Progenitor cell of endocrine pancreas (in vitro differentiated cells): Measurements from ENCODE around the gene MPP1. TPM values are rescaled to one million over a fixed set of nuclear protein-coding genes. Genes with fewer than 3 reads are reported as not detected.

Source experiments
- DNase-seq: peaks from one replicate; pipeline ENCODE4 v3.0.0; 2021; ENCODE audit warnings: low spot score; ENCODE audit not compliant: unreplicated experiment
- H3K27ac Mint-ChIP-seq: 2 replicates; pipeline ENCODE4 v1.8.0; 2021; ENCODE audit warnings: mild to moderate bottlenecking, moderate library complexity, mixed read lengths
- H3K27me3 Mint-ChIP-seq: 2 replicates; pipeline ENCODE4 v1.8.0; 2021; ENCODE audit warnings: mixed read lengths
- H3K36me3 Mint-ChIP-seq: 2 replicates; pipeline ENCODE4 v1.8.0; 2022; ENCODE audit warnings: mixed read lengths; ENCODE audit not compliant: insufficient read depth
- H3K4me1 Mint-ChIP-seq: 2 replicates; pipeline ENCODE4 v1.8.0; 2021; ENCODE audit warnings: low read depth, mixed read lengths
- H3K4me3 Mint-ChIP-seq: 2 replicates; pipeline ENCODE4 v1.8.0; 2021; ENCODE audit warnings: low read depth, mild to moderate bottlenecking, moderate library complexity, mixed read lengths
- H3K9me3 Mint-ChIP-seq: 2 replicates; pipeline ENCODE4 v1.8.0; 2021; ENCODE audit warnings: low read depth, mixed read lengths
- total RNA-seq: library from RNA; stranded (reverse); gene quantifications from 2 replicates; pipeline ENCODE4 v1.2.1, GENCODE V29; 2021
- TF ChIP-seq, protein P1 (sequence below): fragments of 200-600 bp; sonication (generic); IDR thresholded peaks from one replicate; pipeline ENCODE4 v1.5.0; 2021; ENCODE audit warnings: antibody characterized with exemption, mild to moderate bottlenecking; ENCODE audit not compliant: unreplicated experiment

Gene MPP1
- total RNA-seq, 1 donor from 2014 or later, result 4.9 TPM

DNA sequence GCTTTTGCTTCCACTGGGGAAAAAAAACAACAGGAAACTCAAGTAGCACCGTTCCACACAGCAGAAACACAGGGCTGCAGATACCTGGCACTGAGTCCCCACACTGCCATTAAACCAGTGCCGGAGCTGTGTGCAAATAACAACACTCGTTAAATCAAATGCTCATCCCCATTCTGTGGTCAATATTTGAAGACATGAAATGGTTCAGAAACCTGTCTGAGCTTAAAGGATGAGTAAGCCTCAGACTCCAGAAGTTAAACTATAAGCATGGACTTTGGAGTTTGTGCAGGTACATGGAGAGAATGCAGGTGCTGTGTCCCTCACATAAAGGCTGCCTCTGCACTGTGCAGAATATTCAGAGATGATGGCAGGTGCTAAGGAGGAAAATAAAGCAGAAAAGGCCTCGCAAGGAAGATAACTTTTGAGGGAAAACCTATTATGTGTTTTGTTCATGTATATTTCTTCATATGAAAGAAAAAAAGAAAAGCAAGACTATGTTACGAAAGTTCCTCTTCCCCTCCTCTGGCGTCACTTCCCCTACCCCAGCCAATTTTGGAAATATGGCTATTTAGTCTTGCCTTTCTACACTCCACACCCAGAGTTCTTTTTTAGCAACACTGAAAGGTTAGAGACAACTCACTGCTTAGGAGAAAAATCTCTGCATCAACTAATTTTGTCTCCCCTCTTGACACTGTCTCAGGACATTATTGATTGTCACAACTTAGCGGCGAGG lies 4.6 kb downstream of the MPP1 start:
- Mint-ChIP-seq H3K36me3 (peaks cover 1% of the 10 kb centered on the region), H3K4me3 (no peak overlapping the region), H3K4me1 (peaks cover 16% of the 10 kb centered on the region), H3K27me3 (peaks cover 23% of the 10 kb centered on the region), H3K9me3 (peaks cover 7% of the 10 kb centered on the region), H3K27ac (no peak overlapping the region)
- DNase-seq, result no peak
- TF ChIP-seq, protein P1, sequence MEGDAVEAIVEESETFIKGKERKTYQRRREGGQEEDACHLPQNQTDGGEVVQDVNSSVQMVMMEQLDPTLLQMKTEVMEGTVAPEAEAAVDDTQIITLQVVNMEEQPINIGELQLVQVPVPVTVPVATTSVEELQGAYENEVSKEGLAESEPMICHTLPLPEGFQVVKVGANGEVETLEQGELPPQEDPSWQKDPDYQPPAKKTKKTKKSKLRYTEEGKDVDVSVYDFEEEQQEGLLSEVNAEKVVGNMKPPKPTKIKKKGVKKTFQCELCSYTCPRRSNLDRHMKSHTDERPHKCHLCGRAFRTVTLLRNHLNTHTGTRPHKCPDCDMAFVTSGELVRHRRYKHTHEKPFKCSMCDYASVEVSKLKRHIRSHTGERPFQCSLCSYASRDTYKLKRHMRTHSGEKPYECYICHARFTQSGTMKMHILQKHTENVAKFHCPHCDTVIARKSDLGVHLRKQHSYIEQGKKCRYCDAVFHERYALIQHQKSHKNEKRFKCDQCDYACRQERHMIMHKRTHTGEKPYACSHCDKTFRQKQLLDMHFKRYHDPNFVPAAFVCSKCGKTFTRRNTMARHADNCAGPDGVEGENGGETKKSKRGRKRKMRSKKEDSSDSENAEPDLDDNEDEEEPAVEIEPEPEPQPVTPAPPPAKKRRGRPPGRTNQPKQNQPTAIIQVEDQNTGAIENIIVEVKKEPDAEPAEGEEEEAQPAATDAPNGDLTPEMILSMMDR, result no peak

DNA sequence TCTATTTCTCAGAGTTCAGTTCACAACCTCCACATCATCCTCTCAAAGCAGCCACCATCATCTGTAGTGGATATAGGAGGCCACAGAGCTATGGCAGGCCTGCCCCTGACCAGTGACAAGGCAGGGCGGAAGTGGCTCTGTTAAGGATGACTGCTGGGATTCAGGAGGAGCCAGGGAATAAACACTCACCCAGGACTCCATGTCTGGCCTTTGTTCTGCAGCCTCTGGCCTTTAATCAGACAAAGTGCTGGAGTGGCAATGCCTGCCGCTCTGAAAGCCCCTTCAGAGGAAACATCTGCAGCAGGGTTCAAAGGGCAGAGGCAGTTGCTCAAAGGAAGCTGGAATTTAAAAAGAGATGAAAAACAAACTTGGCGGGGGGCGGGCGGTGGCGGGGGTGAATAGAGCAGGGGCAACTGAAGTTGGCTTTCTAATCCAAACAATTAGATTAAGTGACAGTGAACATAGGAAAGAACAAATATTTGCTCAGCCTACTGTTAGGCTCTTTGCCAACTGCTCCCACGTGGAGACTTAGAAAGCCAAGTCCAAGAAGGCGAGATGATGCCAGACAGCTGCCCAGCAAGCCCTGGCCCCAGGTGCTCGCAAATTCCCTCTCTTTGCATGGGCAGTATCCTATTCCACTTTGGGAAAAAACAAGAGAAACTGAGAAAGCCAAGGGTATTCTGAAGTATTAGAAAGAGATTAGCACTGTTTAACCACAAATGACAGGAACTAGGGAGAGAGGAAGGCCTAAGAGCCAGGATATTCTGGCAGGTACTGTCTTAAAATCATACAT lies 5.5 kb downstream of the MPP1 start:
- peaks cover 7% of the 10 kb centered on the region for H3K9me3 Mint-ChIP-seq
- peaks cover 21% of the 10 kb centered on the region for H3K27me3 Mint-ChIP-seq
- peaks cover 16% of the 10 kb centered on the region for H3K4me1 Mint-ChIP-seq
- peak overlapping the region; percentile 82 for H3K27ac Mint-ChIP-seq
- TF ChIP-seq, protein P1, result no peak
- no peak for DNase-seq
- no peak overlapping the region for H3K4me3 Mint-ChIP-seq
- peaks cover 1% of the 10 kb centered on the region for H3K36me3 Mint-ChIP-seq

DNA sequence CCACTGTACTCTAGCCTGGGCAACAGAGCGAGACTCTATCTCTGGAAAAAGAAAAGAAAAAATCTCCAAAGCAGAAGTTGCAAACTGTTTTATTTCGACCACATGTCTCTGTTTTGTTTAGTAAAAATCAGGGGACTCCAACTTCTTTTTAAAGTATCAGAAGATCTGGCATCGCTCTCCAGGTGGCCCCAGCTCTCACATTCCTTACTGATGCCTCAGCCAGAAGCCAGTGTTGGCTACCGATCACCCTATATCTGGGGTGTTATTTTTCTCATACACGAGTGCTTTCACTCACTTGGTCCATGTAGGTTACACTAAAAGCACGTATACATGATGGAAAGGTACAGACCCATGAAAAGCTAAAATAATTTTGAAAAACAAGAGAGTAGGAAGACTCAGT lies 8.3 kb downstream of the MPP1 start:
- no peak overlapping the region for H3K4me3 Mint-ChIP-seq
- H3K36me3 Mint-ChIP-seq, result peaks cover 1% of the 10 kb centered on the region
- H3K9me3 Mint-ChIP-seq, result peaks cover 17% of the 10 kb centered on the region
- peaks cover 16% of the 10 kb centered on the region for H3K4me1 Mint-ChIP-seq
- TF ChIP-seq, protein P1, result no peak
- no peak overlapping the region for H3K27ac Mint-ChIP-seq
- peaks cover 7% of the 10 kb centered on the region for H3K27me3 Mint-ChIP-seq
- DNase-seq, result no peak

DNA sequence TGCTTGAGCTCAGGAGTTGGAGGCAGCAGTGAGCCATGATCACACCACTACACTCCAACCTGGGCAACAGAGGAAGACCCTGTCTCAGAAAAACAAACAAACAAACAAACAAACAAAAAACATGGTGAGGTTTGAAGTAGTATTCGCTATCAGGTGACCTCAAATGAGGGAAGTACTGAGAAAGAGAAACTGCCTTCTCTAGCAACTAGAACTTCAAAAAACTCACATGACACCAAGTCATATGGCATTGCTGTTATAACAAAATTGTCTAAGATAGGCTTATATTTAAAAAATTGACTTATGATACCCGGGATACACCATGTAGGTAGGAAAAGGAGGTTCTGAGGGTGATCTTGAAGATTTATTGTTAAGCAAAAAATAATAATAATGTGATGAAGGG lies 10.3 kb downstream of the MPP1 start:
- peaks cover 17% of the 10 kb centered on the region for H3K9me3 Mint-ChIP-seq
- H3K4me1 Mint-ChIP-seq, result peaks cover 10% of the 10 kb centered on the region
- no peak for DNase-seq
- peaks cover 1% of the 10 kb centered on the region for H3K36me3 Mint-ChIP-seq
- no peak overlapping the region for H3K27ac Mint-ChIP-seq
- no peak overlapping the region for H3K4me3 Mint-ChIP-seq
- TF ChIP-seq, protein P1, result no peak
- peaks cover 6% of the 10 kb centered on the region for H3K27me3 Mint-ChIP-seq

DNA sequence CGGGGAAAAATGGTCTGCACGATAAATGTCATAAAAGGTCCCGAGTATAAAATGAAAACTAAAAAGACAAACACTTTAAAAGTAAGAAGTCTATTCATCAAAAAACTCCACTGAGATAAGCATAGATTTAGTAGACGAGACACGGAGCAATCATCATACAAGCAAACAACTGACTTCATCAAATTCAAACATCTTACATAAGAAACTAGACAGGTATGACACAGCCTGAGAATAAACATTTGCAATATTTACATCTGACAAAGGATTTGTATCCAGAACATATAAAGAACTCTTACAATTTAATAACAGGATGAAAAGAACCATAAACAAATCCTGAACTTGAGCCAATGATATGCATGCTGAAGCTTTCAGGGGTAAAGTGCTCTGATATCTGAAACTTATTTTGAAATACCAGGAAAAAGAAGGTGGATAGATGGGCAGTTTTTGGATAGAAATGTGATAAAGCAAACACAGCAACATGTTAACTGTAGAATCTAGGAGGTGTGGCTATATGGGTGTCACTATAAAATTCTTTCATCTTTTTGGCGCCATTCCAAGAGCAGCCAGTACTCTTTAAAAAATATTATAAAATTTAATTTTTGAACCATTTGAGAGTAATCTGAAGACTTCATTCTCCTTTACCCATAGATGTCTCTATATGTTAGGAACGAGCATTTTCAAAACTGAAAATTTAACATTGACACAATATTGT lies 12.0 kb downstream of the MPP1 start:
- Mint-ChIP-seq H3K27me3 (peaks cover 6% of the 10 kb centered on the region), H3K4me3 (no peak overlapping the region), H3K4me1 (no peaks in the 10 kb centered on the region), H3K36me3 (no peaks in the 10 kb centered on the region), H3K27ac (no peak overlapping the region), H3K9me3 (peaks cover 22% of the 10 kb centered on the region)
- no peak for DNase-seq
- TF ChIP-seq, protein P1, result no peak
